Upper lobe of left lung (tissue), 6 donors: ENCODE data around the gene HSPA1L. TPM values are rescaled to one million over a fixed set of nuclear protein-coding genes. Genes with fewer than 3 reads are reported as not detected.

Source experiments
- ATAC-seq, 2 donors: fragments of 200-7000 bp; cut with Tn5 transposase; one replicate each; pipeline ENCODE4 v1.9.1; 2022; ENCODE audit warnings: mild to moderate bottlenecking in 2 of 2, moderate library complexity in 2 of 2; ENCODE audit not compliant: low FRiP score in 2 of 2
- DNase-seq, 2 donors: peaks; one replicate each; pipeline ENCODE4 v3.0.0-alpha.2; 2019 to 2020
- H3K27ac ChIP-seq, 4 donors: fragments of 200-600 bp; sonication (generic); one replicate each; pipeline ENCODE4 v1.5.1; 2016 to 2019
- H3K27me3 ChIP-seq, 4 donors: fragments of 200-600 bp; sonication (generic); one replicate each; pipeline ENCODE4 v1.5.1; 2017 to 2019
- H3K36me3 ChIP-seq, 4 donors: fragments of 200-600 bp; sonication (generic); one replicate each; pipeline ENCODE4 v1.5.1; 2016 to 2019
- H3K4me1 ChIP-seq, 4 donors: fragments of 200-600 bp; sonication (generic); one replicate each; pipeline ENCODE4 v1.5.1; 2018 to 2019
- H3K4me3 ChIP-seq, 4 donors: fragments of 200-600 bp; sonication (generic); one replicate each; pipeline ENCODE4 v1.5.1; 2017 to 2019; ENCODE audit warnings: mild to moderate bottlenecking in 2 of 4, moderate library complexity in 1 of 4
- H3K9me3 ChIP-seq, 4 donors: fragments of 200-600 bp; sonication (generic); one replicate each; pipeline ENCODE4 v1.5.1; 2018 to 2019
- EP300 ChIP-seq, 4 donors: sonication (generic); formaldehyde crosslinking; IDR thresholded peaks; one replicate each; pipeline ENCODE4 v1.5.1; 2017; ENCODE audit warnings: antibody characterized with exemption in 4 of 4, control low read depth in 2 of 4
- POLR2A ChIP-seq, 4 donors: fragments of 450-650 bp; IDR thresholded peaks; one replicate each; pipeline ENCODE4 v1.5.1; 2016 to 2017; ENCODE audit warnings: antibody characterized with exemption in 4 of 4, mild to moderate bottlenecking in 2 of 4
- POLR2AphosphoS5 ChIP-seq, 2 donors: sonication (generic); formaldehyde crosslinking; IDR thresholded peaks; one replicate each; pipeline ENCODE4 v1.5.1; 2017; ENCODE audit warnings: antibody characterized with exemption in 2 of 2
- WGBS, 2 donors: methylation state at CpG; one replicate each; pipeline ENCODE4 v1.1.5; 2017 to 2018; 5-methylcytosine and 5-hydroxymethylcytosine counted together
- total RNA-seq, 6 donors: library from RNA; depleted of rRNA in 4 of 6; stranded (reverse); fragments of >200 nt in 4 of 6; gene quantifications; one replicate each; pipeline versions ENCODE4 v1.1.0 to v1.2.1, GENCODE V29; 2016 to 2021
- TF ChIP-seq, protein P1 (sequence below), 6 experiments: fragments of 450-650 bp in 4 of 6; fragments of 200-600 bp in 2 of 6; sonication (generic) in 2 of 6; IDR thresholded peaks; one replicate each; pipeline ENCODE4 v1.5.1; 2016 to 2019; ENCODE audit warnings: antibody characterized with exemption in 6 of 6
- donor health status: DM: no; HTN: no; CAD: no; lungs with moderate emphysema.
- donor health status: DM: no; HTN: yes; CAD: no; lungs with severe emphysema.

Gene HSPA1L
- total RNA-seq, 6 donors from 2014 or later, result 0.89 to 3.1 (median 2.0) TPM

DNA sequence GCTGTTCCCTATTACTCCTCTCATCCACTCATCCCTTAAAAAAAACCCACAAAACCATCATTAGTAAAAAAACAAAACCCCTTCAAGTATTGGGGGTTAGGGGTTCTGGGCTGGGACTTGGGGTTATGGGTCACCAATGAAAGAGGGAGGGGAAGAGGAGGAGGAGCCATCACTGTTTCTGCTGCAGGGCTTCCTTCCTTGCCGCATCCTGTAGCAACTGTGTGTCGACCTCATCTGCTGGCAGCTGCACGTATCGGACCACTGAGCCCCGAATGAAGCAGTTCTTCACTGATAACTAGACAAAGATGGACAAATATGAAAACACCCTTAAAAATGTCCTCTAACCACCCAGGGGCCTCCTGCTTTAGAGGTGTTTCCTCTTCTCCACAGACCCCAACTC lies 17.5 kb downstream of the HSPA1L start:
- Histone ChIP-seq H3K36me3 (peaks cover 0 to 19% (median 9%) of the 10 kb centered on the region in 4 donors), H3K27me3 (no peaks in the 10 kb centered on the region), H3K4me1 (peaks cover 9 to 24% (median 14%) of the 10 kb centered on the region in 4 donors), H3K27ac (peak overlapping the region in 2 of 4 donors; percentile 49 to 95), H3K9me3 (no peaks in the 10 kb centered on the region), H3K4me3 (no peak overlapping the region)
- TF ChIP-seq POLR2AphosphoS5 (IDR thresholded peaks at IDR 0.05) (no peak), EP300 (IDR thresholded peaks at IDR 0.05) (no peak), POLR2A (IDR thresholded peaks at IDR 0.05) (no peak)
- TF ChIP-seq, protein P1, sequence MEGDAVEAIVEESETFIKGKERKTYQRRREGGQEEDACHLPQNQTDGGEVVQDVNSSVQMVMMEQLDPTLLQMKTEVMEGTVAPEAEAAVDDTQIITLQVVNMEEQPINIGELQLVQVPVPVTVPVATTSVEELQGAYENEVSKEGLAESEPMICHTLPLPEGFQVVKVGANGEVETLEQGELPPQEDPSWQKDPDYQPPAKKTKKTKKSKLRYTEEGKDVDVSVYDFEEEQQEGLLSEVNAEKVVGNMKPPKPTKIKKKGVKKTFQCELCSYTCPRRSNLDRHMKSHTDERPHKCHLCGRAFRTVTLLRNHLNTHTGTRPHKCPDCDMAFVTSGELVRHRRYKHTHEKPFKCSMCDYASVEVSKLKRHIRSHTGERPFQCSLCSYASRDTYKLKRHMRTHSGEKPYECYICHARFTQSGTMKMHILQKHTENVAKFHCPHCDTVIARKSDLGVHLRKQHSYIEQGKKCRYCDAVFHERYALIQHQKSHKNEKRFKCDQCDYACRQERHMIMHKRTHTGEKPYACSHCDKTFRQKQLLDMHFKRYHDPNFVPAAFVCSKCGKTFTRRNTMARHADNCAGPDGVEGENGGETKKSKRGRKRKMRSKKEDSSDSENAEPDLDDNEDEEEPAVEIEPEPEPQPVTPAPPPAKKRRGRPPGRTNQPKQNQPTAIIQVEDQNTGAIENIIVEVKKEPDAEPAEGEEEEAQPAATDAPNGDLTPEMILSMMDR (IDR thresholded peaks at IDR 0.05), result no peak
- 42 to 58% methylated on average over 5 of the region's 5 CpGs for WGBS, 2 donors
- DNase-seq, result no peak
- no peak for ATAC-seq

DNA sequence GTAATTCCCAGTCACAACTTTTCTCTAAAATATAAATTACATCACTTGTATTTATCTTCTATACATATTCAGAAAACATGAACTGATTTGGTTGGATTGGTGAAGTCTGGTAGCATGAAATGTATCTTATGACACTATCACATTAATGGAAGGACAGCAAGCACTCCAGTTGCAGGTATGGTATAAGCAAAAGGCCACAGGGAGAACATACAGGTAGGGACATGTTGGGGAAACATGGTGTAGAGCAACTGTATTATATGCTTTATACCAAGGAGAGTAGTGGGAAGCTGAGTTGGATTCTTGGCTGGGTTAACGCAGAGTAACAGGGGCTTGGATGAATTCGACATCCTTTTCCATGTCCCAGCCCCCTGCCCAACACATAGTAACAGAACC lies 18.1 kb downstream of the HSPA1L start:
- 83 to 100% methylated on average over 2 of the region's 2 CpGs for WGBS, 2 donors
- Histone ChIP-seq H3K36me3 (peaks cover 0 to 19% (median 11%) of the 10 kb centered on the region in 4 donors), H3K27ac (peak overlapping the region in 3 of 4 donors; percentile 26 to 95 (median 87)), H3K9me3 (no peaks in the 10 kb centered on the region), H3K4me1 (peaks cover 9 to 24% (median 14%) of the 10 kb centered on the region in 4 donors), H3K4me3 (no peak overlapping the region), H3K27me3 (no peaks in the 10 kb centered on the region)
- ATAC-seq, result no peak
- TF ChIP-seq POLR2AphosphoS5 (IDR thresholded peaks at IDR 0.05) (no peak), POLR2A (IDR thresholded peaks at IDR 0.05) (no peak), EP300 (IDR thresholded peaks at IDR 0.05) (no peak)
- TF ChIP-seq, protein P1 (IDR thresholded peaks at IDR 0.05), result no peak
- no peak for DNase-seq

DNA sequence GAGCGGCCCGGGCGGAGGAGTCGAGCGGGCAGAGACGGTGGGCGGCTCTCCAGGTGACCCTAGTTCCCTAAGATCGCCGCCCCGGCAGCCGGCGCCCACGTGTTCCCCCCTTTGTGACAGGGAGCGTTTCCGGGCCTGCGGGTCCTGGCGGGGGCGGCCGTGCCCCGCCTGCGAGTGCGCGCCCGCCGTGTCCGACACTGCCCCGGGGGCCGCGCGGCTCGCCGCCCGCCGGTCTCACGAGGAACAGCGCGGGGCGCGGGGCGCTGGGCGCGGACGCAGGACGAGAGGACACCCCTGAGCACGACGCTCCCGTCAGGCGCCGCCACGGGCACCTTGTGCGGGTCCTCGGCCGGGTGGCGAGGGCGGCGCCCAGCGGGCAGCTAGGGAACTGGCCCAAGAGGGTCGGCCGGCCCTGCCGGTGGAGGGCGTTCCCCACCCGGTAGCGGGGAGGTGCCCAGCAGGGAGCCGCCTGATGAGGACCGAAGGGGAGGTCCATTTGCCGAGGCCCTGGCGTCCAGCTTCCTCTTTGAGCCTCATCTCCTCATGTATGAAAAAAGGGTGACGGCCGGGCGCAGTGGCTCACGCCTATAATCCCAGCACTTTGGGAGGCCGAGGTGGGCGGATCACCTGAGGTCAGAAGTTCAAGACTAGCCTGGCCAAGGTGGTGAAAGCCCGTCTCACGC lies 19.3 kb downstream of the HSPA1L start, which contains the start of gene VARS1:
Gene VARS1 (minus strand): TSS at position 137 of the 683 bp plus-strand sequence. CDS start 535 bp downstream, outside the sequence.
- ATAC-seq (peak; percentile 96 to 98), DNase-seq (peak; percentile 97 to 98)
- TF ChIP-seq, protein P1 (IDR thresholded peaks at IDR 0.05), result peak; percentile 86 to 100 (median 99)
- peak in 3 of 4 donors; percentile 64 to 66 (median 65) for TF ChIP-seq POLR2A (IDR thresholded peaks at IDR 0.05)
- TF ChIP-seq POLR2AphosphoS5 (IDR thresholded peaks at IDR 0.05), result peak; percentile 58 to 74
- TF ChIP-seq EP300 (IDR thresholded peaks at IDR 0.05), result no peak
- no peaks in the 10 kb centered on the region for H3K27me3 ChIP-seq
- H3K27ac ChIP-seq, result peak within 1 kb of the TSS; percentile 87 to 98 (median 95)
- 1 to 6% methylated on average over 17 to 31 of the region's 75 CpGs for WGBS, 2 donors
- peaks cover 0 to 20% (median 10%) of the 10 kb centered on the region in 4 donors for H3K36me3 ChIP-seq
- peak within 1 kb of the TSS; percentile 62 to 100 (median 94) for H3K4me3 ChIP-seq
- H3K4me1 ChIP-seq, result peaks cover 9 to 28% (median 17%) of the 10 kb centered on the region in 4 donors
- no peaks in the 10 kb centered on the region for H3K9me3 ChIP-seq

DNA sequence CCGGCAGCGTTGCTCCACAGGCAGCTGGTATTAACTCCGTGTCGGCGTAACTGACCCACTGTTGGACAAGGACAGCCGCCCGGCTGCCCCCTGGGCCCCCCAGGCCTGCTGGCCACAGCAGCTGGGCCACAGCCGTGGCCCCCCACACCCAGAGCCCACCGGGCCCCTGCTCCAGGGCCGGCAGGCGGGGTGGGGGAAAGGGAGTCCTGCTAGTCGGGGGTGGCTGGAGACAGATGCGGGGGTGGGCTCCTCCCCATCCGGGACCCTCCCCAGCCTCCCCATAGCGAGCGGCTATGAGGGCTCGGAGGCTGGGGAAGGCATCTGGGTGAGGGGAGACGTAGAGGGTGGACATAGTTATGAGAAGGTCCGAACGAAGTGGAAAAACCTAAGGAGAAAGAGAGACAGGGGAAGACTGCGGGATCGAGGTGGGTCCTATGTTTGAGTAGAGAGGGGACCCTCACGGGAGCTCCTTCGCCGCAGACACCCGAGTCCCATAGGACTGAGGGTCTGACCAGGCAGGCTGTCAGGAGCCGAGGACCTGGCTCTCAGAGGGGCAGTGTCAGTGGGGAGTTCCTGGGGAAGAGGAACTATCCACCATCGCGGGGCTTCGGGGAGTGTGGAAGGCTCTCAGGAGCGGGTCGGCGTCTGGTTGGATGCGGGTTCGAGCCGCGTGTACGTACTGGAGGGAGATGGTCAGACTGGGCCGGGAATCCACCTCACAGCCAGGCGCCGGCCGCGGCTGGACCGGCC lies 20.0 kb downstream of the HSPA1L start:
- no peaks in the 10 kb centered on the region for H3K27me3 ChIP-seq
- H3K27ac ChIP-seq, result peak overlapping the region; percentile 87 to 98 (median 95)
- peaks cover 9 to 28% (median 17%) of the 10 kb centered on the region in 4 donors for H3K4me1 ChIP-seq
- peak overlapping the region; percentile 62 to 100 (median 94) for H3K4me3 ChIP-seq
- peaks cover 0 to 27% (median 10%) of the 10 kb centered on the region in 4 donors for H3K36me3 ChIP-seq
- no peak for TF ChIP-seq EP300 (IDR thresholded peaks at IDR 0.05)
- TF ChIP-seq POLR2A (IDR thresholded peaks at IDR 0.05), result peak in 1 of 4 donors; percentile 27
- ATAC-seq (peak; percentile 7 to 12), DNase-seq (peak in 1 of 2 donors; percentile 84)
- no peaks in the 10 kb centered on the region for H3K9me3 ChIP-seq
- WGBS, 2 donors, result 3% methylated on average over 20 to 38 of the region's 44 CpGs
